Heart left ventricle (tissue), 16 donors: ENCODE results near the gene RAB44. TPM values are rescaled to one million over a fixed set of nuclear protein-coding genes. Genes with fewer than 3 reads are reported as not detected.
A peak's percentile ranks its signal among the peaks of the same experiment; 100 is the strongest.

Source experiments
- ATAC-seq, 4 donors: fragments of 200-7000 bp; cut with Tn5 transposase; one replicate each; pipeline ENCODE4 v1.9.1; 2020 to 2022; ENCODE audit warnings: moderate library complexity in 4 of 4, mild to moderate bottlenecking in 3 of 4, moderate number of reproducible peaks in 1 of 4
- DNase-seq, 5 donors: peaks; one replicate each; pipeline ENCODE4 v3.0.0-alpha.2; 2020
- H3K27ac ChIP-seq, 12 donors: fragments of 200-600 bp; sonication (generic) in 4 of 12; one replicate each; pipeline versions ENCODE4 v1.5.0 to v1.8.0; 2016 to 2022; ENCODE audit warnings: mild to moderate bottlenecking in 2 of 12
- H3K27me3 ChIP-seq, 9 donors: fragments of 200-600 bp; sonication (generic) in 2 of 9; one replicate each; pipeline versions ENCODE4 v1.5.1 to v1.8.0; 2016 to 2022; ENCODE audit warnings: mild to moderate bottlenecking in 3 of 9
- H3K36me3 ChIP-seq, 9 donors: fragments of 200-600 bp; sonication (generic) in 2 of 9; one replicate each; pipeline versions ENCODE4 v1.5.0 to v1.8.0; 2018 to 2022; ENCODE audit warnings: mild to moderate bottlenecking in 2 of 9
- H3K4me1 ChIP-seq, 12 donors: fragments of 200-600 bp; sonication (generic) in 4 of 12; one replicate each; pipeline versions ENCODE4 v1.5.0 to v1.8.0; 2016 to 2022; ENCODE audit warnings: mild to moderate bottlenecking in 3 of 12
- H3K4me3 ChIP-seq, 12 donors: fragments of 200-600 bp; sonication (generic) in 4 of 12; one replicate each; pipeline versions ENCODE4 v1.5.0 to v1.8.0; 2017 to 2022; ENCODE audit warnings: mild to moderate bottlenecking in 9 of 12, moderate library complexity in 4 of 12
- H3K9me3 ChIP-seq, 12 donors: fragments of 200-600 bp; sonication (generic) in 4 of 12; one replicate each; pipeline versions ENCODE4 v1.5.0 to v1.8.0; 2016 to 2022; ENCODE audit warnings: mild to moderate bottlenecking in 1 of 12
- CTCF ChIP-seq, 12 donors: fragments of 200-600 bp; sonication (generic) in 4 of 12; IDR thresholded peaks; one replicate each; pipeline versions ENCODE4 v1.5.0 to v1.8.0; 2018 to 2022; ENCODE audit warnings: antibody characterized with exemption in 12 of 12, mild to moderate bottlenecking in 5 of 12
- POLR2A ChIP-seq, 2 donors: fragments of 450-650 bp; IDR thresholded peaks; one replicate each; pipeline ENCODE4 v1.6.1; 2017; ENCODE audit warnings: antibody characterized with exemption in 2 of 2, mild to moderate bottlenecking in 2 of 2, moderate library complexity in 2 of 2
- WGBS, 4 donors: extraction: QIAGEN DNeasy Blood & Tissue Kit in 2 of 4; methylation state at CpG; one replicate each; pipeline versions ENCODE4 v1.1.5 to v1.1.7; 2013 to 2018; 5-methylcytosine and 5-hydroxymethylcytosine counted together
- intact Hi-C, 10 donors: fragments of 100-400 bp; cut with DNase I; formaldehyde crosslinking; loops; one replicate each; pipeline versions ENCODE4 v1.11.1 to v1.14.2; 2022
- polyA plus RNA-seq, 2 donors: library from polyadenylated mRNA; stranded (reverse); fragments of 200-250 nt; gene quantifications; one replicate each; pipeline ENCODE4 v1.2.3, GENCODE V29; 2013
- total RNA-seq, 9 donors: library from RNA; depleted of rRNA in 2 of 9; stranded (reverse); fragments of >200 nt in 2 of 9; fragmentation: NEBNext Ultra II Directional in 3 of 9; extraction: Animal tissue kit (Norgen Biotek cat#: 25700) in 3 of 9; gene quantifications; one replicate each; pipeline versions ENCODE4 v1.1.0 to v1.2.4, GENCODE V29; 2016 to 2023
- donor health status: ischemic (EF 13 %, LVEDD 7.1; RV severe dilation, severe dysfunction).
- donor health status: healthy with polysubstance abuse.
- donor health status: DM: no; HTN: yes; CAD: no.
- donor health status: DM: no; HTN: no; CAD: no.
- donor health status: ischemic (EF 25% LVEDD 6.9; RV normal size, moderate dysfunction).
- donor health status: ischemic (EF 25% LVEDD 5.7; RV mildly dilated, moderate dysfunction).
- donor health status: healthy.
- donor health status: DM: yes; HTN: yes; CAD: no.
- donor health status: ischemic (EF 35%, LVEDD 5.7; RV mildly dilated, moderate dysfunction).
- donor health status: nonischemic (EF 11% LVEDD 7.7; RV severe dilation, severe dysfunction).
- donor health status: DM: yes; HTN: yes; CAD: no.
- donor health status: PGD.
- donor health status: ischemic (EF 29% LVEDD 5.4; RV normal size, mild dysfunction).
- donor health status: nonischemic (EF 23%, LVEDD 6.1; RV moderate dilation, normal function).

Gene RAB44
- total and polyA plus RNA-seq, 11 donors, result 0.04 to 0.32 (median 0.08) TPM; not detected in 5

GRCh38 chr6:36752187-36752885 lies 54.7 kb downstream of the RAB44 start:
- Histone ChIP-seq H3K27me3 (no peaks in the 10 kb centered on the region), H3K9me3 (peaks cover 0 to 23% (median 0%) of the 10 kb centered on the region in 12 donors), H3K4me3 (no peak overlapping the region), H3K36me3 (peaks cover 0 to 13% (median 0%) of the 10 kb centered on the region in 9 donors), H3K27ac (peak overlapping the region in 1 of 12 donors; percentile 52), H3K4me1 (peaks cover 0 to 60% (median 1%) of the 10 kb centered on the region in 12 donors)
- TF ChIP-seq CTCF (IDR thresholded peaks at IDR 0.05) (no peak), POLR2A (IDR thresholded peaks at IDR 0.05) (no peak)
- ATAC-seq (no peak), DNase-seq (no peak)
- 81 to 93% (median 91%) methylated on average over 5 to 6 of the region's 6 CpGs for WGBS, 4 donors
- intact Hi-C loops, result loop anchor here in 4 of 10 donors (2.0 to 10.0 kb wide), 3 partner anchors 62 to 328 kb away; no protein-coding TSS in a partner anchor

- intact Hi-C loops, result loop anchor here in 4 of 10 donors (2.0 to 10.0 kb wide), 3 partner anchors 62 to 328 kb away; no protein-coding TSS in a partner anchor
- Histone ChIP-seq H3K27me3 (no peaks in the 10 kb centered on the region), H3K9me3 (peaks cover 0 to 23% (median 0%) of the 10 kb centered on the region in 12 donors), H3K27ac (peak overlapping the region in 1 of 12 donors; percentile 52), H3K4me3 (no peak overlapping the region), H3K4me1 (peaks cover 0 to 67% (median 1%) of the 10 kb centered on the region in 12 donors), H3K36me3 (peaks cover 0 to 13% (median 0%) of the 10 kb centered on the region in 9 donors)
- 71 to 83% (median 80%) methylated on average over 3 to 6 of the region's 6 CpGs for WGBS, 4 donors
- ATAC-seq (peak in 3 of 4 donors; percentile 25 to 58 (median 28)), DNase-seq (no peak)
- TF ChIP-seq CTCF (IDR thresholded peaks at IDR 0.05), result no peak
- no peak for TF ChIP-seq POLR2A (IDR thresholded peaks at IDR 0.05)
Observed at GRCh38 chr6:36752886-36753506, 55.4 kb downstream of the RAB44 start.

- WGBS, 4 donors, result 86 to 94% (median 94%) methylated on average over 7 of the region's 7 CpGs
- Histone ChIP-seq H3K27me3 (no peaks in the 10 kb centered on the region), H3K4me1 (peaks cover 0 to 69% (median 2%) of the 10 kb centered on the region in 12 donors), H3K9me3 (peaks cover 0 to 19% (median 0%) of the 10 kb centered on the region in 12 donors), H3K36me3 (peaks cover 0 to 13% (median 0%) of the 10 kb centered on the region in 9 donors), H3K4me3 (no peak overlapping the region), H3K27ac (no peak overlapping the region)
- intact Hi-C loops, result loop anchor here in 4 of 10 donors (2.0 to 10.0 kb wide), 3 partner anchors 63 to 329 kb away; no protein-coding TSS in a partner anchor
- no peak for TF ChIP-seq CTCF (IDR thresholded peaks at IDR 0.05)
- no peak for TF ChIP-seq POLR2A (IDR thresholded peaks at IDR 0.05)
- DNase-seq, result no peak
- ATAC-seq, result no peak
Observed at GRCh38 chr6:36753671-36754405, 56.2 kb downstream of the RAB44 start.
